Measurements from ENCODE around the gene DUSP14. TPM values are rescaled to one million over a fixed set of nuclear protein-coding genes. Genes with fewer than 3 reads are reported as not detected.

The DUSP14 gene
- total and polyA plus RNA-seq, 2 of the 13 experiments (the other 11 are each of a cell fraction or from before 2014, with no cell fraction given): 33.5 to 39.8 TPM

- TF ChIP-seq KIAA2018 (CRISPR knock-in tag; IDR thresholded peaks at IDR 0.05; ENCODE audit: borderline replicate concordance) (no peak), ZNF781 (CRISPR knock-in tag; IDR thresholded peaks at IDR 0.05; ENCODE audit: borderline replicate concordance, not compliant biosample characterization) (peak; percentile 56), RORA (CRISPR knock-in tag; IDR thresholded peaks at IDR 0.05) (no peak), ZNF580 (CRISPR knock-in tag; IDR thresholded peaks at IDR 0.05; ENCODE audit: borderline replicate concordance, low read depth) (0 out of 2 replicates have a peak, but pooled peaks have one; percentile 11), ARHGAP35 (CRISPR knock-in tag; IDR thresholded peaks at IDR 0.05; ENCODE audit: borderline replicate concordance) (no peak), ATAD3A (CRISPR knock-in tag; IDR thresholded peaks at IDR 0.05) (0 out of 2 replicates have a peak, but pooled peaks have one; percentile 51), JARID2 (CRISPR knock-in tag; IDR thresholded peaks at IDR 0.05; ENCODE audit: insufficient replicate concordance) (no peak), KLF12 (CRISPR knock-in tag; IDR thresholded peaks at IDR 0.05; ENCODE audit: borderline replicate concordance) (peak; percentile 17; the same call in 1 of the 2 replicates), ZFP37 (CRISPR knock-in tag; IDR thresholded peaks at IDR 0.05; ENCODE audit: borderline replicate concordance) (0 out of 2 replicates have a peak, but pooled peaks have one; percentile 18), TGIF2 (CRISPR knock-in tag; IDR thresholded peaks at IDR 0.05) (peak; percentile 81; the same call in 1 of the 2 replicates), PAX8 (CRISPR knock-in tag; IDR thresholded peaks at IDR 0.05; ENCODE audit: borderline replicate concordance) (no peak), NCOA5 (CRISPR knock-in tag; IDR thresholded peaks at IDR 0.05) (no peak), RARG (CRISPR knock-in tag; IDR thresholded peaks at IDR 0.05; ENCODE audit: low read depth) (0 out of 2 replicates have a peak, but pooled peaks have one; percentile 61), MXI1 (IDR thresholded peaks at IDR 0.05; ENCODE audit: borderline replicate concordance, low read depth, low read length) (peak; percentile 79; the same call in 1 of the 3 replicates), KDM5B (CRISPR knock-in tag; IDR thresholded peaks at IDR 0.05; ENCODE audit: borderline replicate concordance) (peak; percentile 81), RXRA (CRISPR knock-in tag; IDR thresholded peaks at IDR 0.05) (no peak), MAFF (IDR thresholded peaks at IDR 0.05; ENCODE audit: low read depth, low read length) (peak; percentile 92)
- TF ChIP-seq, protein P1, sequence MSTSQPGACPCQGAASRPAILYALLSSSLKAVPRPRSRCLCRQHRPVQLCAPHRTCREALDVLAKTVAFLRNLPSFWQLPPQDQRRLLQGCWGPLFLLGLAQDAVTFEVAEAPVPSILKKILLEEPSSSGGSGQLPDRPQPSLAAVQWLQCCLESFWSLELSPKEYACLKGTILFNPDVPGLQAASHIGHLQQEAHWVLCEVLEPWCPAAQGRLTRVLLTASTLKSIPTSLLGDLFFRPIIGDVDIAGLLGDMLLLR (CRISPR knock-in tag; IDR thresholded peaks at IDR 0.05): peak; percentile 78; the same call in 1 of the 2 replicates
Observed at GRCh38 chr17:37488607-37489196, 989 bp upstream of the DUSP14 start (continued).

Measured in HepG2 (cell line).